Keratinocyte (primary cell): ENCODE measurements around the gene PGAP6. TPM values are rescaled to one million over a fixed set of nuclear protein-coding genes. Genes with fewer than 3 reads are reported as not detected.

ENCODE experiments used
- DNase-seq: peaks from one replicate; pipeline ENCODE4 v3.0.0-alpha.2; 2011; ENCODE audit warnings: low read depth, missing footprints, low spot score
- FAIRE-seq: peaks from 2 replicates; lab custom pipeline; 2011; peaks lifted over from hg19 to GRCh38; lab: Jason Lieb, UNC
- H2AFZ ChIP-seq: 2 replicates; pipeline ENCODE4 v1.6.0; 2012; ENCODE audit warnings: low read length, control low read depth, inconsistent platforms; ENCODE audit not compliant: control insufficient read depth
- H3K27ac ChIP-seq: 2 replicates; pipeline ENCODE4 v1.5.1; 2011; ENCODE audit warnings: low read length; ENCODE audit not compliant: control insufficient read depth, insufficient read depth
- H3K27me3 ChIP-seq: 3 replicates; pipeline ENCODE4 v1.6.0; 2011; ENCODE audit warnings: low read length; ENCODE audit not compliant: control insufficient read depth, insufficient read depth; ENCODE audit errors: extremely low read depth
- H3K36me3 ChIP-seq, 2 experiments: 2 replicates in 1 of 2; 3 replicates in 1 of 2; pipeline ENCODE4 v1.5.1; 2011; ENCODE audit warnings: low read length in 2 of 2, mild to moderate bottlenecking in 1 of 2; ENCODE audit not compliant: control insufficient read depth in 2 of 2, insufficient read depth in 2 of 2; ENCODE audit errors: extremely low read depth in 1 of 2
- H3K4me1 ChIP-seq: 3 replicates; pipeline ENCODE4 v1.5.1; 2011; ENCODE audit warnings: low read length; ENCODE audit not compliant: control insufficient read depth, insufficient read depth; ENCODE audit errors: extremely low read depth
- H3K4me2 ChIP-seq: 3 replicates; pipeline ENCODE4 v1.6.0; 2011; ENCODE audit warnings: low read depth, low read length; ENCODE audit not compliant: control insufficient read depth, insufficient read depth; ENCODE audit errors: extremely low read depth
- H3K4me3 ChIP-seq, 3 experiments: fragments of 200-600 bp in 1 of 3; sonication (generic) in 1 of 3; 2 replicates in 2 of 3; 3 replicates in 1 of 3; pipeline ENCODE4 v1.5.1; 2011 to 2016; ENCODE audit warnings: low read length in 3 of 3, mild to moderate bottlenecking in 3 of 3, control low read depth in 2 of 3, inconsistent platforms in 1 of 3, low read depth in 1 of 3, mixed read lengths in 1 of 3, mixed run types in 1 of 3, moderate library complexity in 1 of 3; ENCODE audit not compliant: control insufficient read depth in 2 of 3, insufficient read depth in 2 of 3; ENCODE audit errors: extremely low read depth in 1 of 3
- H3K79me2 ChIP-seq: 2 replicates; pipeline ENCODE4 v1.6.0; 2012; ENCODE audit warnings: low read length; ENCODE audit not compliant: control insufficient read depth, insufficient read depth
- H3K9ac ChIP-seq: 3 replicates; pipeline ENCODE4 v1.6.0; 2011; ENCODE audit warnings: low read length; ENCODE audit not compliant: control insufficient read depth, insufficient read depth; ENCODE audit errors: extremely low read depth
- H3K9me1 ChIP-seq: 3 replicates; pipeline ENCODE4 v1.6.0; 2011; ENCODE audit warnings: low read length; ENCODE audit not compliant: control insufficient read depth, insufficient read depth; ENCODE audit errors: extremely low read depth
- H3K9me3 ChIP-seq: 2 replicates; pipeline ENCODE4 v1.5.1; 2012; ENCODE audit warnings: low read depth, low read length; ENCODE audit not compliant: control insufficient read depth
- H4K20me1 ChIP-seq: 3 replicates; pipeline ENCODE4 v1.6.0; 2011; ENCODE audit warnings: low read length; ENCODE audit not compliant: control insufficient read depth, insufficient read depth; ENCODE audit errors: extremely low read depth
- EZH2 ChIP-seq: IDR thresholded peaks from one replicate; pipeline ENCODE4 v1.6.1; 2012; ENCODE audit warnings: inconsistent platforms, mild to moderate bottlenecking, low read length, moderate library complexity
- dilution Hi-C: fragments of 300-500 bp; cut with MboI; formaldehyde crosslinking; loops from one replicate; pipeline ENCODE4 v1.7.0; 2020; ENCODE audit warnings: low sequenced_read_pairs; ENCODE audit not compliant: extremely low pct_ligation_motif_present
- polyA plus RNA-seq, 5 experiments: library from polyadenylated mRNA; depleted of rRNA in 3 of 5; stranded (reverse) in 3 of 5; stranded (forward) in 1 of 5; unstranded in 1 of 5; fragments of >200 nt; gene quantifications; 1 replicate in 1 of 5; 2 replicates in 3 of 5; 3 replicates in 1 of 5; pipeline versions ENCODE4 v1.2.1 to v1.2.3, GENCODE V29; 2011 to 2012; ENCODE audit warnings: missing spikeins in 2 of 5, low read depth in 1 of 5, low replicate concordance in 1 of 5
- TF ChIP-seq, protein P1 (sequence below), 3 experiments: IDR thresholded peaks in 1 of 3; conservative IDR thresholded peaks in 1 of 3; optimal IDR thresholded peaks in 1 of 3; 2 replicates in 2 of 3; 3 replicates in 1 of 3; pipeline versions ENCODE3 to v1.5.1; 2011; ENCODE audit warnings: low read length in 3 of 3, mild to moderate bottlenecking in 3 of 3, moderate library complexity in 2 of 3, control low read depth in 1 of 3, inconsistent platforms in 1 of 3; ENCODE audit not compliant: insufficient read depth in 2 of 3; ENCODE audit errors: extremely low read depth in 1 of 3

PGAP6 gene
- polyA plus RNA-seq, 1 donor (not counting 4 experiments of a cell fraction or from before 2014, with no cell fraction given) = 25.5 TPM

DNA sequence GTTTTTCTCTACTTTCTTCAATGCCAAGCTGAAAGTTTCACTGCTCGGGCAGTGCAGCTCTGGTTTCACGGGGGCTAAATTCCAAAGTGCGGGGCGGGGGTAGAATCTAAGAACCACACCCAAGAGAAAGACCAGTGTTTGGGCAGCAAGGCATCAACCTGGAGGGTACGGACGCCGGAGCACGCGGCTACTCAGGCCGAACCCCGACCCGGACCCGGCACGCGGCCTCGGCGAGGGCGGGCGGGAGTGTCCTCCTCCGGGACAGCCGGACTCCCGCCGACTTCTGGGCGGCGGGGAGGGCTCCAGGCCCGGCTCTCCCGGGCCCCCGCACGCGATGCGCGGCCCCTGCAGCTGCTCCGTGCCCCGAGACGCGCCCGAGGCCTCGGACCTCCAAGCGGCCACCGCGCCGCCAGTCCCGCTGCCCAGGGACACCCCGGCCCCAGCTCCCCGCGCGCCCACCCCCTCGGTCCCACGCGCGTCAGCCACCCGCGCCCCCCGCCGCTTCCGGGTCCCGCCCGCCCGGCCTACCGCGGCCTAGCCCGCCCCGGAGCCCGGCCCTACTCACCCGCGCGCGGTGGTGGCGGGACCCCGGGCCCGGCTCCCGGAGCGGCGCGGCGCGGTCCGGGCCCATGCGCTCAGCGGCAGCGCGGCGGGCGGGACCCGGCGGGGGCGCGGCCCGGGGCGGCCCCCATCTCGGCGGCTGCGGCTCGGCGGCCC, 29.8 kb downstream of the PGAP6 start:
- FAIRE-seq (no peak), DNase-seq (no peak)
- Histone ChIP-seq H3K9ac (peak overlapping the region; percentile 67), H3K36me3 (peaks cover 6 to 12% of the 10 kb centered on the region in 2 experiments), H3K9me1 (peaks cover 10% of the 10 kb centered on the region), H3K4me3 (peak overlapping the region; percentile 63 to 69 (median 67)), H3K79me2 (peaks cover 49% of the 10 kb centered on the region), H3K4me1 (peaks cover 27% of the 10 kb centered on the region), H3K27me3 (no peaks in the 10 kb centered on the region), H2AFZ (no peak overlapping the region), H4K20me1 (peaks cover 7% of the 10 kb centered on the region), H3K4me2 (peak overlapping the region; percentile 69), H3K27ac (peak overlapping the region; percentile 29), H3K9me3 (no peaks in the 10 kb centered on the region)
- dilution Hi-C loops = no loop called here
- TF ChIP-seq EZH2 = no peak
- TF ChIP-seq, protein P1, sequence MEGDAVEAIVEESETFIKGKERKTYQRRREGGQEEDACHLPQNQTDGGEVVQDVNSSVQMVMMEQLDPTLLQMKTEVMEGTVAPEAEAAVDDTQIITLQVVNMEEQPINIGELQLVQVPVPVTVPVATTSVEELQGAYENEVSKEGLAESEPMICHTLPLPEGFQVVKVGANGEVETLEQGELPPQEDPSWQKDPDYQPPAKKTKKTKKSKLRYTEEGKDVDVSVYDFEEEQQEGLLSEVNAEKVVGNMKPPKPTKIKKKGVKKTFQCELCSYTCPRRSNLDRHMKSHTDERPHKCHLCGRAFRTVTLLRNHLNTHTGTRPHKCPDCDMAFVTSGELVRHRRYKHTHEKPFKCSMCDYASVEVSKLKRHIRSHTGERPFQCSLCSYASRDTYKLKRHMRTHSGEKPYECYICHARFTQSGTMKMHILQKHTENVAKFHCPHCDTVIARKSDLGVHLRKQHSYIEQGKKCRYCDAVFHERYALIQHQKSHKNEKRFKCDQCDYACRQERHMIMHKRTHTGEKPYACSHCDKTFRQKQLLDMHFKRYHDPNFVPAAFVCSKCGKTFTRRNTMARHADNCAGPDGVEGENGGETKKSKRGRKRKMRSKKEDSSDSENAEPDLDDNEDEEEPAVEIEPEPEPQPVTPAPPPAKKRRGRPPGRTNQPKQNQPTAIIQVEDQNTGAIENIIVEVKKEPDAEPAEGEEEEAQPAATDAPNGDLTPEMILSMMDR (optimal IDR thresholded peaks at IDR 0.05 in 1 of 3, IDR thresholded peaks at IDR 0.05 in 1 of 3, conservative IDR thresholded peaks at IDR 0.05 in 1 of 3; ENCODE audit: extremely low read depth in 1 of 3, insufficient read depth in 2 of 3, low read length in 3 of 3) = no peak

DNA sequence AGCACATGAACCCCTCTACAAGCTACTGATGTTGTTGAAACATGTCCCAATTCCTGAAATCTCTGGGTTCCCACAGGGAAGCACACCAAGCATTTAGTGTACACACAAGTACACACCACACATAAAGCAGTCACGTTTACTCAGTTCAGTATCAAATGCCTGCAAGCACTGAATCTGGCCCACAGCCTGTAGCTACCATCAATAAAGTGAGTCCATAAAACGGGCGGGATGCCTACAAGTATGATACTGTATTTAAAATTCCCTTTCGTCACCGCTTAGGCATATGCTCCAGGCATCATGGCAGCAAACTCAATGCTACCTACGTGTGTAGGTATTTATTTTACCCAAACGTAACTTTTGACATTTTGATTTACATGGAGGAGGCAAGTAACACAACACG, 31.6 kb downstream of the PGAP6 start:
- dilution Hi-C loops = no loop called here
- H2AFZ ChIP-seq = no peak overlapping the region
- H3K4me3 ChIP-seq = no peak overlapping the region
- no peak overlapping the region for H3K9ac ChIP-seq
- no peak for DNase-seq
- TF ChIP-seq, protein P1 (optimal IDR thresholded peaks at IDR 0.05 in 1 of 3, IDR thresholded peaks at IDR 0.05 in 1 of 3, conservative IDR thresholded peaks at IDR 0.05 in 1 of 3; ENCODE audit: extremely low read depth in 1 of 3, insufficient read depth in 2 of 3, low read length in 3 of 3) = no peak
- TF ChIP-seq EZH2 = no peak
- H4K20me1 ChIP-seq = peaks cover 7% of the 10 kb centered on the region
- FAIRE-seq = no peak
- H3K4me1 ChIP-seq = peaks cover 35% of the 10 kb centered on the region
- no peaks in the 10 kb centered on the region for H3K27me3 ChIP-seq
- no peak overlapping the region for H3K27ac ChIP-seq
- no peaks in the 10 kb centered on the region for H3K9me3 ChIP-seq
- H3K36me3 ChIP-seq = peaks cover 12 to 26% of the 10 kb centered on the region in 2 experiments
- peak overlapping the region; percentile 27 for H3K4me2 ChIP-seq
- H3K79me2 ChIP-seq = peaks cover 65% of the 10 kb centered on the region
- H3K9me1 ChIP-seq = peaks cover 10% of the 10 kb centered on the region
